HG03457 (cell line): Measurements from ENCODE around the gene STMP1.
"Not testable (repeated sequence)": the region's sequence is repeated elsewhere in the genome, so short reads cannot be mapped to it uniquely, and the experiment has no call there.

Source experiments
- ATAC-seq: cut with Tn5 transposase; IDR thresholded peaks from one replicate; pipeline ENCODE4 v1.9.1; 2021; ENCODE audit warnings: moderate number of reproducible peaks; ENCODE audit not compliant: unreplicated experiment

The STMP1 gene

DNA sequence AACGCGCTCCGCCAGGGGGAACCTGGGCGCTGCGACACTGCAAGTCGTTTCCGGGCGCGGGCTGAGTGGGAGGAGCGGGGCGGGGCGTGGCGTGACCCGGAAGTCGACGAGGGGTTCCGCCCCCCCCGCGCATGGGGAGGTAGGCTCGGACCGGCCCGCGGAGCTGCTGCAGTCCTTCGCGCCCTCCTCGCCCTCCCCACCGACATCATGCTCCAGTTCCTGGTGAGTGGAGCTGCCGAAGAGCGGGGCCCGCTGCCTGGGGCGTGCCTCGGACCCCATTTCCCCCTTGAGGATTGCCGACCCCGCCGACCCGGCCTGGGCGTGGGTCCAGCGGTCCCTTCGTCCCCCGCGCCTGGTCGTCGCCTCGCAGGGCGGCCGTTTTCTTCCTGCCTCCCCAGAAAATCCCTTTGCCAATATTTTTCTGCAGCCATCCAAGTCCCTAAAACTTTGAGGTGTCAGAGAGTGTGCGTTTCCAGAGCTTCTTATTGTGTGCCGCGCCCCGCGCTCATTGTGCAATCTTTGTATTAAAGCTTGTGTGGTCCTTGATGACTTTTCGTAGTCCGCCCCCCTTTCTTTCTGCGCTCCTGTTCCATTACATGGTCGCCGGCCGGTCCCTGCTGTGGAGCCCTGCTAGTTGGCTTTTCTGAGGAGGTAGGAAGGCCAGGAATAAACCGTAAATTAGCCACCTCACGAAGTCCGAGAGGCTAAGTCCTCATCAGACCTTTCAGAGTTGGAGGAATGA, at the start of gene STMP1:
STMP1 (plus strand) TSS at position 142 of the 742 bp plus-strand sequence.
- ATAC-seq, result peak; percentile 84

DNA sequence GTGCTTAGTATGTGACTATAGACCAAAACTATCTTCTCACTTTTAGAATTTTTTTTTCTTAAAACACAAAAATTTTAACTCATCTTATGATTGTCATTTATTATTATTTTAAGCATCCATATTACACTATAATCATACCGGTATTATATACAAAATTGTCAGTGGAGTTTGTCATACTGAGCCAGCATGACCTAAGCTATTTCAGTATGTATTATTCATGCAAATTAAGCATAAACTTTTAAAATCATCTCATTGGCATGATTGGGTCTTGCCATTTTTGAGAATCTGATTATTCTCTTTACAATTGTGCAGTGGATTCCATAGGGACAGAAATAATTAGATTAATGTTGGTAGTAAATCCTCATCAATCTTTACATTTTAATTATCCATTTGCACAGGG, 46.2 kb upstream of the STMP1 start:
- ATAC-seq, result no peak

DNA sequence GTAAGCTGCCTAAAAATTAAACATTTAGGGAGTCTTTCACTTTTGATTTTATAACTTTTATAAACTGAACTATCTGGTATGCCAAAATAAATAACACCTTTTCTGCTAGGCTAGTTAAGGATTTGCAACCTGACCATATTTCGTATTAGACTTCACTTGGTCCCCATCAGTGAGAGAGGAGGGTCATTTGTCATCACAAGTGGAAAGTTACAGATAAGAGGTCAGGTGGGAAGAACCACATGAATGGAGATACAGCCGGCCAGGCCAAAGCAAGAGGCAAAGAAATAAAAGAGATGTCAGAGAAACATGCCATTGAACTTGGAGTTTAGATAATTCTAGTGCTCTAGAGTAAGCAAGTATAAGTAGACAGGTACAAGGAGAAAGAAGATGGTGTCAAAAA, 44.5 kb upstream of the STMP1 start:
- no peak for ATAC-seq

DNA sequence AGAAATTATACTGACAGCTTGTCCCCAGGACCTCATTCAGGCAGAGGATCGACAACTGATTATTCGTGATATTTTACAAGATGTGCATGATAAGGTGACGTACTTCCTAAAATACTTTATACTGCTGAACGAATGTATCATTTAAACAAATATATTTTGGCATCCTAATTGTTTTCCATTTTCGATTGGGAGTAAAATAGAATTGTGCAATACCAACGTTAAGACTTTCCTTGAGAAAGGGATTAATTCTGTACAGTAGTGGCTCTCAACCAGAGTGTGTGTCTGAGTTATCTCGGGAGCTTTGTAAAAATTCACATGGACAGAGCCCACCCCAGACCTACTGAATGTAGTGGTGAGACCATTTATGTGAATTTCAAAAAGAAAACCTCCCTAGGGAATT, 43.8 kb upstream of the STMP1 start:
- ATAC-seq, result no peak

DNA sequence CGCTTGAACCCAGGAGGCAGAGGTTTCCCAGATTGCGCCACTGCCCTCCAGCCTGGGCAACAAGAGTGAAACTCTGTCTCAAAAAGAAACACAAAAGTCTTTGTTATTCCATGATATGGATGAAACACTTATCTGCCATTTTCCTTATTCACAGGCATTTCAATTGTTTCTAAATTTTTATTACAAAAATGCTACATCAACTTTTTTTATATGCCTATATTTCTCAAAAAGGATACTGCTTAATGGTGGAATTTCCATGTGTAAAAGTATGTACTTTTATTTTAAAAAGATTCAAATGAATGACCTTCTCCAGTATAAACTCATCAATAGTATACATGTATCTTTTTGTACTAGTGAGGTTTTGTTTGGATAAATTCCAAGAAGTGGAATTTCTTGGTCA, 41.9 kb upstream of the STMP1 start:
- ATAC-seq, result no peak

DNA sequence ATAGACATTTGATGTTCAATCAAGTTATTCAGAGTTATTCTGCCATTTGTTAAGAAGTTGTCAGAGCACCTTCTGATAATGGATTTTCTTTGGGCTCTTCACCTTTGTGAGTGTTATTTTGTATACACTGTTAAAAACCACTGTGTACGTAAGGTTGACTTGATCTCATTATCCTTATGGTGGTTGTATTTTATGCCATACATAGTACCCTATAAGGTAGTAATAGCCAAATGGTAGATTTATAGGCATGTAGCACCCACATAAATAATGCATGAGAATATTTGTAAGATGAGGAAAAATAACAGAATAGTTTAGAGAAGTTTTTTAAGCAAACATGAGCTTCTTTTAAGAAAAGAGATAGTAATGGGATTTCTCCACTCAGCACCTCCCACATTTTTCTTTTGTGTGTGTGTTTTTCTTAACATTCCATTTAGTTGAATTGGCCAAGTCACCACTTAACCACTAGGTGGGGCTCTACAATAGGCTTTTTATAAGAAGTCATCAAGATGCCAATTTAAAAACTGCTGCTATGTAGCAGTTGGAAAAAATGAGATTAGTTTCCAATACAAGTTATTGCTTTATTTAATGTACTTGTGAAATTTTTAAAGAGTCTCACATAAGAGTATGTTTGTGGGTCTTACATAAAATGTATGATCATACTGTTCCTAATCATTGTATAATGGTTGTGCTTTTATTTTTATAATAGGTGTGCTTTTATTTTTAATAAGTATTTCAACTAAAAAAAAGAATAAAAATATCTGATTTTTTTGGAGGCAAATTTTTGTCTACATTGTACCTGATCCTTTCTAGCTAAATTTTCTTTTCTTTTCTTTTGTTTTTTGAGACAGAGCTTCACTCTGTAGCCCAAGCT, 41.1 kb upstream of the STMP1 start:
- no peak for ATAC-seq

DNA sequence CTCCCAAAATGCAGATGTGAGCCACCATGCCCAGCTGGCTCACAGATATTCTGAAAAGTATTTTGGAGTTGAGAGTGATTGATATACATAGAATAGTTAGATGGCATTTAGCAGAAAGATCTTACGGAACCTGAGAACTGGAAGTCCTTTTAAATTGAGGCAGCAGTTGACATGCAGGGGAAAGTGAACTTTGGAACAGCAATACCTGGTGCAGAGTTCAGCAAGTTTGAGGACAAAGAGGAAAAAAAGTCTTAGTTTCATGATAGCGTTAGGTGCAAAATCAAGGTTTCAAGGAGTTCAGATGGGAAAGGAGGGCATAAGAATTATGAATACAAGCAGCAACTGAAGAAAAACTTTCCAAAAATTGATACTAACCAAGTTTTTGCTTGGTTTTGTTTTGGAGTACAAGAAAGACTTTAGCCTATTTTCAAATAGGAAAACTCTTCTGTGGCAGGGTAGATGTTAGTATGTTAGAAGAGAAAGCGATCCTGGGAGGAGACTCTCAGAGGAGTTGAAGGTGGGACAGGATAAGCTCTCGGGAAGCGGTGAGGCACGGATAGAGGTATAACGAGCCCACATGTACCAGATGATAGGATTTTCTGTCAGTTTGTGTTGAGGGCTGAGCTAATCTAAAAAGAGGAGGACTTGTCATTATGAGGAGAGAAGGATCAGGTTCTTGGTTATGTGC, 28.0 kb upstream of the STMP1 start:
- no peak for ATAC-seq

DNA sequence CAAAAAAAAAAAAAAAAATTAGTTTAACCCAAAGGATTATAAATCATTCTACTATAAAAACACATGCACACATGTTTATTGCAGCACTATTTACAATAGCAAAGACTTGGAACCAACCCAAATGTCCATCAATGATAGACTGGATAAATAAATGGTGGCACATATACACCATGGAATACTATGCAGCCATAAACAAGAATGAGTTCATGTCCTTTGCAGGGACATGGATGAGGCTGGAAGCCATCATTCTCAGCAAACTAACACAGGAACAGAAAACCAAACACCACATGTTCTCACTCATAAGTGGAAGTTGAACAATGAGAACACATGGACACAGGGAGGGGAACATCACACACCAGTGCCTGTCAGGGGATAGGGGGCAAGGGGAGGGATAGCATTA, 22.6 kb upstream of the STMP1 start:
- ATAC-seq, result not testable (repeated sequence)

DNA sequence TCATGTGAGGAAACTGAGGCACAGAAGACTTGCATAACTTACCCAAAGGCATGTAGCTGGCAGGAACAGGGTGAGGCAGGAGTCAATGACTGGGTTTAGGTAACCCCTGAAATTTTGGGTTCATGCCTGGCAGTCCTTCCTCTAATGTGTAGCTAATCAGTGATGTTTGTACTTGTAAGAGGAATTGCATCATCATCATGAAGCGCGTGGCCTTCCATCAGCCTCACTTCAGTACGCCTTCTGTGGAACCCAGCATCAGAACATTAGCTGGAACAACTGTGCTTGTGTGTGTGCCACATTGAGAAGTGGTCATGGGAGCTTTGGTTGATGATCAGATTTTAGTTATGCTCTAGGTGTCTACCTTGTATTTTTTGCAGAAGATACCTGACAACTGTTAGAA, 18.2 kb upstream of the STMP1 start:
- no peak for ATAC-seq

DNA sequence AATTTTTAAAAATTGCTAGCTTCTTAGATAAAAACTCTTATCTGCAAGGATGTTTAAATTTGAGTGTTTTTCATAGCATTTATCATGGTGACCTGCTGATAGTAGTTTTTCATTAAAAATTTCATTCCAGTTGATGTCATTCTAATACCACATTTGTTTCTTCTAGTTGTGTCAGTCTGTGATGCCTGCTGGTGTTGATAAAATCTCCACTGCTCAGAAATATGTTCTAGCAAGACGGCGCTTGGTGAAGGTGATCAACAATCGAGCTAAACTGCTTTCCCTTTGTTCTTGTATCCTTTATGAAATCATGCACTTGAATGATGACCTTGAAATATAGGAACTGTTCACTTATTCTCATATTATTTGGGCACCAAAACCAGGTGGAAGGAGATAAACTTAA, 17.6 kb upstream of the STMP1 start:
- ATAC-seq, result no peak

DNA sequence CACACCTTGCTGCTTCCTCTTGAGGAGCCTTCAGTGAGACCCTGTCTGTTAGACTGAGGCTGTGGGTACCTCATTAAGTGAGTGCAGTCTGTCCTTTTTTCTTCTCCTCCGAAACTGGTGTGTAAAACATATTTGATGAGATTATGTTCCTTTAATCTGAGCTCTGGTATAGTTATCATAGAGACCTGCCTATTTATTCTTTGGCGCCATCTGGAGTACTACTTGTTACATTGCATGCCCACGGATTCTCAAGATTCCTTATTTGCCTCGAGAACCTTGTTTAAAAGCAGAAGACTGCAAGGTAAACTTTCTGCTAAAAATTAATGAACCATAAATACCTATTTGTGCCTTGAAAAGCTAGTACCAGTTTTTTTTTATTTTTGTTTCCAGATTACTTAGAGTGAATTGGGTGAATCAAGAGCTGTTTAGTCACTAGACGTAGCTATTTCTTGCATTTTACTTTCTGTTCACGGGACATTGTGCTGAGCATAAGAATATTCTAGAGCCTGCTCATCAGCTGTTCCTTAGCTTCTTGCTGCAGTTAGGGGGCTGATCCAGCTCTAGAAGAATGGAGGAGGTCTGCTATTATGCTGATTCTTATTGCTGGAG, 16.9 kb upstream of the STMP1 start:
- ATAC-seq, result no peak

DNA sequence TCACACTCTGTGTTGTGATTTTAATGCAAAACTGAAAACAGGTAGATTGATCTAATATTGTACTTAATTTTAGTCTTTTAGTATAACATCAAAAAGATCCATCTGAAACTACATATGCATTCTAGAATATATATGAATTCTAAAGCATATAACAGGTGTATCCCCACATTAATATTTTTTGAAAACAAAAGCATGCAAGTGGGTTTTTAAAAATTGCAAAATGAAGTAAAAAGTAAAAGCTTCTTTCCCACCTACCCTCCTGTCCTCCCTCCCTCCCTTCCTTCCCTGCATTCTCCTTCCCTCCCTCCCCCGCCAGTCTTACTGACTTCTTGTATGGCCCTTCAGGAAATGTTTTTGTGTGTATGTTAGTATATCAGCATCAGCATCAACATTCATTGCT, 14.6 kb upstream of the STMP1 start:
- ATAC-seq, result no peak

DNA sequence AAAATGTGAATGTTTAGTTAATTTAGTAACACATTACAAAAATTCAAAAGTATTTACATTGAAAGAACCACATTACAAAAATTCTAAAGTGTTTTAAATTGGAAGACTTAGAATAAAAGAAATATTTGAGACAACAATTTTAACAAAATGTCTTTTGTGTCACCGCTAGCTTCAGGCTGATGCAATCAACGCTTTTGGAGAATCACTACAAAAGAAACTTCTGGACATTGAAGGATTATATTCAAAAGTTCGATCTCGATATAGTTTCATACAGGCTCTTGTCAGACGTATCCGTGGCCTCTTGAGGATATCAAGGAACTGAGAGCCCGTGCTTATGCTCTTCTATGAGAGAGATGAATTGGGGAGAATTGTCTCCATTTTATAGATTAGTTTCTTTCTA, 14.1 kb upstream of the STMP1 start:
- no peak for ATAC-seq

DNA sequence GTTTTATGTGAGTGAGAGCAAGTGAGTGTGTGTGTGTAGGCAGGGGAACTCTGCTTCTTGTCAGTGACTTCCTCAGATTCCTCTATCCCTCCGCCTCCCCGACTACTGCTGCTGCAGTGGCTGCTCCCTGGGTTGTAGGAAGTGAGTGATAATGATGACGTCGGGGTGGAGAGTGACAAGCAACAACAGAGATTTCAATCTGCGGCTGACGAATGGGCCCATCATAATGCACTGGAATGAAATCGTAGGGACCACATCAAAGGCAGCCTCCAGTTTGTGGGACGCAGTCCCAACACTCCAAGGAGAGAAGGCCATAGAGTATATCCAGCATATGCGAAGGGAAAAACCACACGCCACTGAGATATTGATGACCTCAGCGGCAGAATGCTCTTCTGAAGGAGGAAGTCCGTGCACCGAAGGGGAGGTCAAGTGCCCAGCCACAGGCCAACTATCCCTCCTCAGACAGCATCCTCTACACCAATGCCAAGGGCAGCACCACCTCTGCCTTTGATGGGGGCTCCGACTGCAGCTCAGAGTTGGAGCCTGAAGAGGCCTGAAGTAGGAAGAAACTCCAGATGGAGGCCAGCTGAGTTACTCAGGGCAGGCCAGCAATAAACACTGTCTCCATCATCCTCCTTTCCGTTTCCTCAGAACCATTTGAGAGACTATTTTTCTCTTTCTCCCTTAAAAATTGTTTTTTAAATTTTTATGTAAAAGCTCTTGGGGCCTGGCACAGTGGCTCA, 11.3 kb upstream of the STMP1 start:
- no peak for ATAC-seq

DNA sequence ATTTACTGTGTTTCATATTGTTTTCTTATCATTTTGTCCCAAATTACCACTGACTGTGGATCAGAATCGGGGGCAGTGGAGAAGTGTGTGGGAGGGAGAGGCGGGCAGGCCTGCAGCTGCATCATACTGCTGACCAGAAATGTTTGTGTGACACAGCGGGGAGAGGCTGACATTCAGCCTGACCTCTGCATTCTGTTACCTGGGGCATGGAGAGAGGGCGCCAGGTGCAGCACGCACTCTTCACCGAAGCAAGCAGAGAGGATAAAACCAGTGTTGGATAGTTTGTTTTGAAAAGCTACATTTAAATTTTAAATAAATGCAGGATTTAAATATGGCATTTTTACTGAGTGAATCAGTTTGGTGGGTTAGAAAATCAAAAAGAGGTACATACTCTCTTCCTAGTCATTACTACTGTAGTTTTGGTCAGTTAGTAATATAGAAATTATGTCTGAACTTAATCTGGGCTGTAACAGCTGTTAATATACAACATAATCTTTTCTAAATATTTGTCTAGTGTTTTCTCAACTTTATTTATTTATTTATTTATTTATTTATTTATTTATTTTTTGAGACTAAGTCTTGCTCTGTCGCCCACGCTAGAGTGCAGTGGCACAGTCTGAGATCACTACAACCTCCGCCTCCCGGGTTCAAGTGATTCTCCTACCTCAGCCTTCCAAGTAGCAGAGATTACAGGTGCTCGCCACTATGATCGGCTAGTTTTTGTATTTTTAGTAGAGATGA, 8.8 kb upstream of the STMP1 start:
- ATAC-seq, result no peak

DNA sequence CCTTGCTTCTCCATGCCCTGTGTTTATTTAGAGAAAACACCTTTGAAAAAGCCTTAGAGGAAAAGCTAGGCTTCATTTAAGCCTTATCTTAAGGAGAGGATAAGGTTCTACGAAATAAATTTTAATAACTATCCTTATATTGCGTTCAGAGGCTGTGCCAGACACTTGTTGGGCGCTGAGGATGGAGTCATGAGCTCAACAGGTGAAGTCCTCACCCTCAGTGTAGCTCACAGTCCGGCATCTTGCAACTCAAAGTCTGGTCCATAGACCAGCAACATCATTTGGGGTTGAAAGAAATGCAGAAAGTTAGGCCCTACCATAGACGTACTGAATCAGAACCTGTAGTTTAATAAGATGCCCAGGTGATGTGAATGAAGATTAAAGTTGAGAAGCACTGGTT, 3.8 kb upstream of the STMP1 start:
- no peak for ATAC-seq

DNA sequence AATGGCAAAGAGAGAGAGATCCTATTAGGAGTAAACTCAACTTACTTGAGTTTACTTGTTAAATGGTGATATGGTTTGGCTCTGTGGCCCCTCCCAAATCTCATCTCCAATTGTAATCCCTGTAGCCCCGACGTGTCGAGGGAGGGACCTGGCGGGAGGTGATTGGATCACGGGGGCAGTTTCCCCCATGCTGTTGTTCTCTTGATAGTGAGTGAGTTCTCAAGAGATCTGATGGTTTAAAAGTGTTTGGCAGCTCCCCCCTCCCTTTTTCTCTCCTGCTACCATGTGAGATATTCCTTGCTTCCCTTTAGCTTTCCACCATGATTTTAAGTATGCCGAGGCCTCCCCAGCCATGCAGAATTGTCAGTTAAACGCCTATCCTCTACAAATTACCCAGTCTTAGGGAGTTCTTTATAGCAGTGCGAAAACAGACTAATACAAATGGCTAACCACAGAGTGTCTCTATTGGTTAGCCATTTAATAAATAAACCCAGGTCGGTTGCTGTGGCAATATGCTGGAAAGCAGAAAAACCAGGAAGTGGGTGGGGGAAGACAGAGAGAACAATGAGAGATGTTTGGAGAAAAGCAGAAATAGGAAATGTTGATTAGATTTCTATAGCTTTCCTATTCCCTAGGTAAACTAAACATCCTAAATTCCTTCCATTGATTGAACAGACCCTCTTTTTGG, 3.0 kb upstream of the STMP1 start:
- no peak for ATAC-seq

DNA sequence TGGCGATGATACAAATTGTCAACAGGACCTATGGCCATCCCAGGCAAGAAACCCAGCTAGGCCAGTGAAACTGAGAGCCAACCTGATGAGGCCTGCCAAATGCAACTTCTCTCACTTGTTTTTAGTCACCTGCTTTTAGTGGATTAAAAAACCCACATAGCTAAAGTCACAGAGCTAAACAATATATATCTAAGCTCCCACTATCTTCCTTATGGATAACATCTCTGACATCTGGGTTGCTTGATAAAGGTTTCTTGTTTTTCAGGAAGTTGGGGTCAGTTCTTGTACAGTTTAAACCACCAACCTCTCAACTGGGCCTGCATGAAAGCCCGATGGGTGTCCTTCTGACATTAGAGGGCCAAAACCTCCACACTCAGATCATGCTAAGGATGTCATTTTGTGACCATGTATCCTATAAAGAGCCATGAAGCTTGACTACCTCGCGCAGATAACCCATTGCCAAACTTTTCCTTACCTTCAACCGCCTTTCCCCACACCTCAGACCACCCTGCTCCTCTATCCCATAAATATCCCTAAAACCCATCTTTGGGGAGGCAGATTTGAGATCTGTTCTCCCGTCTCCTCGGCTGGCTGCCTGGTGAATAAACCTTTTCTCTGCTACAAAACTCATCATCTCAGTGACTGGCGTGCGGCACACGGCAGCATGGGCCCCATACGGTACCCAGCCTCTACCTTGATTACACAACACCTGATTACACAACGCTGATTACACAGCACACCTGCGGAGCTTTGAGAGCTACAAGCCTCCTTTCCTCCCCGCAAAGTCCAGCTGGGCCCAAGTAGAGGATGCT, 797 bp upstream of the STMP1 start:
- no peak for ATAC-seq

DNA sequence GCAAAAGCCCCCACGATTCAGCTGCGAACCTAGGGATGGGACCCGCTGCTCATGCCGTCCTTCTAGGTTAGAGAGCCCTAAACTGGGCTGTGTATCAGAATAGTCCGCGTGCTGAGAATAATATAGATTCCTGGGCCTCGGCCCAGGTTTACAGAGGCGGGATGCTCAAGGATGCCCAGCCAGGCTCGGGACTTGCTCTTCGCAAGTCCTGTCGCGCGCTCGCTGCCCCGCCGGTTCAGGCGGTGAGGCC, 266 bp upstream of the STMP1 start:
- ATAC-seq, result no peak
